Stimulated activated CD8-positive, alpha-beta memory T cell treated with anti-CD3 and anti-CD28 coated beads, Interleukin-7, amount 100 ng/mL, for 1 hour (primary cell): Measurements from ENCODE around the gene C1orf159.
A peak's percentile ranks its signal among the peaks of the same experiment; 100 is the strongest.

Source experiments
- DNase-seq, 2 donors: peaks; one replicate each; pipeline ENCODE4 v3.0.0-alpha.2; 2020; ENCODE audit warnings: low read depth in 2 of 2

Gene C1orf159

DNA sequence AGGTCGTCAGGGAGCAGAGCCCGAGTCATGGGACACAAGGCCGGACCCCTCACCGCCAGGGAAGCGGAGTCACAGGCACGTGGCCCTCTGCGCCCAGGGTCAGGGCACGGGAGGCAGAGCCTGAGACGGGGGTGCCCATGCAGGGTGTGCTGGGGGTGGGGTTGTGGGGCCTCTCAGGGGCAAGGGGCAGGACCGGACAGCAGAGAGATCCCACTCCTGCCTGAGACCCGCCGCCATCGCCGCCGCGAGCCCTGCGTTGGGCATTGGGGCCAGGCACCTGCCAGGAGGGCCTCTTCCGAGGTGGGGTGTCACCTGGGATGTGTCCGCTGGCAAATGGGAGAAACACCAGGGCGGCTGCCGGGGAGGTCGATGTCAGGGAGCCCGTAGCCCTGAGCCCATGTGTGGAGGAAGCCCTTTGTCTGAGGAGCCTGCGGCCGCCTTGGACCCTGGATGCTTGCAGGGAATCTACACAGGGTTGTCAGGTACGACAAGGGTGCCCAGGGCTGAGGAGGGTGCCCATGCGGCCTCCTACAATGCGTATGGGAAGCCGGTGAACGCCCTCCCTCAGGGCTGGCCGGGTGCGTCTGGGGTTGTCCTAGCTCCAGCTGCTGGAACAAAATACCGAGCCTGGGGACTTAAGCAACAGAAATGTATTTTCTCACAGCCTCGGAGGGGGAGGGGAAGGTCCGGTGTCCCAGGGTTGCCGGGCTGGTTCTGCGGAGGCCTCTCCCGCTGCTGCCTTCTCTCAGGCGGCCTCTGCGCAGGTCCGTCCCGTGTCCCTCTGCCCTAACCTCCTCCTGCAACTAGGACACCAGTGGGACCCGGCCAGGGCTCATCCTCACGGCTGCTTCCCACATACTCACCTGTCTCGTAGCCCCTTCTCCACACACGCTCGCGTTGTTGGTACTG lies 16.4 kb upstream of the C1orf159 start:
- DNase-seq: no peak

DNA sequence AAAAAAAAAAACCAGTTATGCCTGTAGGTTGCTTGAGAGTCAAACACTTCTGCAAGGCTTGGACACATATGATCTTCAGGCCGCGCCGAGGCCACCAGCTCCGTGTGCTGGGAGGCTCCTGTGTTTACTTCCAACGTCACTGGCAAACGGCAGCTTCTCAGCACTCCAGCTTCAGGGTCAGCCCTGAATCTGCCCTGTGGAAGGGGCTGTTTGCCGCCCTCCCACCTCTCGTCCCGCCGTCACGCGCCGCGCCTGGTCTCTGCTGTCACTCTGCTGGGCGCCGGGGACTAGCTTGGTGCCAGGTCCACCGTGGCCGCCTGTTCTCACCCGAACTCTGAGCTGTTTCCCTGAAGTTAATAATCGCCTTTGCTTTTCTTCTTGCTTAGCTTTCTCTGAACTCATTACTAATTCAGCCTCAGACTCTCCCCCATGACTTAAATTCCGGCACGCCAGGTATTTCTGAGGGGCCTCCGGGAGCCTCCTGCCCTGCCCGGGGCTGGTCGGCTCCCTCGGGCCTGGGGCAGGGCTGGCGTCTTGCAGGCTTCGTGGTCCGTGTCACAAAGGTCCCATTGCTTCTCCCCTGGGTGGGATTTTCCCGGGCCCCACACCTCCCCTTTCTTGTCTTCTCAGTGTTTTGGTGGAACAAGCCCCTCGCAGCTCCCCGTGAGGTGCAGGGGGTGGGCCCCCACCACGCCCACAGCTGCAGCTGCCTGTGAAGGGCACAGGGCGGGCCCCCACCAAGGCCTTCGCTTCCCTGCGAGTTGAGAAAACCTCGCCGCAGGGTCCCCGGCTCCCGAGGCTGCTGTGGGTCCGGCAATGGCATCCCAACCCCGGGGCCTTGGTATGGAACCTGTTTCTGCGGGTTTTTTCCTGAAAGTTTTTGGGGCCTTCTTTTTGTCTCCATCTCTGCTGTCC lies 14.6 kb upstream of the C1orf159 start:
- DNase-seq: no peak

DNA sequence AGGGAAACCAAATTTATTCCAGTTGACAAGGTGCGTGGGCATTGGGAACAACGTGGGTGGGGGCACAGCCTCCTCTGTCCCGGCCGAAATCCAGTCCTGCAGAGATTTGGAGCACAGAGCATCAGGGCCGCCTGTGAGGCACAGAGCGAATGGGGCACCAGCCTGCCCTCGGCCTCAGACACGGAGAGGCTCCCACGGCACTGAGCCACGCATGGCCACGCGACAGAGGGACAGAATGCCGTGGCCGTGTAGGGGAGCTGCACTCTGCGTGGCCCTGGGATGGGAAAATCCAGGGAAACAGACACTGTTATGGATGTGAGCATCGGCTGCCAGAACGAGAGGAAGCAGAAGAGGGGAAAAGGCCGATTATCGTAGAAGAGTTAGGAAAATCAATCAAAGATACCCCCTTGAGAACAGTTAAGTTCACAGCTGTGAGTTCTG lies 13.5 kb upstream of the C1orf159 start:
- DNase-seq: no peak

DNA sequence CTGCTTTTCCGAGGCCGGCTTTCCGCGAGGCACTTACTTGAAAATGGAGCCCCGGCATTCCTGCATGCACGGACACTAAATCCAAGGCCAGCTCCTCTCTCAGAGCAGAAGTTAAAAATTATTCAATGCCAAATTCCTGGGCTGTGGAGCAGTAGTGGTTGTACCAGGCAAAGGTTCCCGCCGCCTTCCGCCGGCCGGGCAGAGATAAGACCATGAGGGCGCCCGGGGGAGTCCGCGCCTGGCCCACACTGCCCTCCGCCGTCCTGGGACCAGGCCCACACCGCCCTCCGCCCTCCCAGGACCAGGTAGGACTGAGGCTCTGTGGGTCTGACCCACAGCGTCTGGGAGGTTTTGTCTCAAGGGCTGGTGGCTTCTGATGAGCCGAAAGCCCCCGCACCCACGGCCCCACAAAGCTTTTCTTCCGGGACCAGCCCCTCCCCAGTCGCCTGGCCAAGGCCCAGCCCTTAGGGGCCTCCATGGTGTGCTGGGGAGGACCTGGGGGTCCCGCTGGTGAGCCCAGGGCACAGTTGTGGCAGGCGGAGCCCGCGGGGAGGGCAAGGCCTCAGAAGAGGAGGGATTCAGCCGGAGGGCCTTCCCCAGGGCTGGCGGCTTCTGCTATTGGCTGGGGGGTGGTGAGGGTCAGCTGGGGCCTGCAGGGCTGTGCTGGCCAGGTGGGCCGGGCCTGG lies 12.7 kb upstream of the C1orf159 start:
- no peak for DNase-seq

DNA sequence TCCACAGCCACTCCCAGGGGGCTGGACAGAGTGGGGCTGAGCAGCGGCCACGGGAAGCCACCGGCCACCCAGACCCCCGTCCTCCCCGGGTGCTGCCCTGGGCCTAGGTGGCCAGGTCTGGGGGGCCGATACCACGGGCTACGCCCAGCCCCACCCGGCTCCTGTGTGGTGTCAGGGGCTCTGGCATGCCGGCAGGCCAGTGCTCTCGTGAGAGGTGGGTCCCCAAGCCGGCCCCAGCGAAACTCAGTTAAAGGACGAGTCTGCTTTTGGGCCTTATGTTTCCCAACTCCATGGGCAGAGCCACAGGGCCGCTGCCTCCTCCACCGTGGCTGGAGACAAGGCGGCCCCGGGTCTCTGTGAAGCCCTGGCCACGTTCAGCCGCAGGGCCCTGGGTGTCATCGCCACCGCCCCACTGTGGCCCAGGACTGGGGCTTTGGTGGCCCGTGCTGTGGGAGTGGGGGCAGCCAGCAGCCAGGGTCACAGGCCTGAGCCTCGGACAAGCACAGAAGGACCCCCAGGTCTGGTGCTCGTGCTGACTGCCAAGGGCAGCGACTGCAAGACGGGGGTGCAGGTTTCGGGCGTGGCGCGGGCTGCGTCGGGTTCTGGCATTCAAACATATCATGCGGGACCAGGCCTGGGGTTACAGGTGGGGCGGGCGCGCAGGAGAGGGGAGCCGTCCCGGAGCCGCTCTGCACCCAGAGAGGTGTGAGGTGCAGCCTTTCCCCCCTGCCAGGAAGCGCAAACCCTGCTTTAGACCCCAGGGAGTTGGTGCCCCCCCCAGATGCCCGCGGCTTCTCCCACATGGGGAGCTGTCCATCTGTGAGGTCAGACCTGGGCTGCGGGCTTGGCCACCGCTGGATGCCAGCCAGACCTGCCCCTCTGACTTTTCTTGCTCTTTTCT lies 11.9 kb upstream of the C1orf159 start:
- DNase-seq: no peak

DNA sequence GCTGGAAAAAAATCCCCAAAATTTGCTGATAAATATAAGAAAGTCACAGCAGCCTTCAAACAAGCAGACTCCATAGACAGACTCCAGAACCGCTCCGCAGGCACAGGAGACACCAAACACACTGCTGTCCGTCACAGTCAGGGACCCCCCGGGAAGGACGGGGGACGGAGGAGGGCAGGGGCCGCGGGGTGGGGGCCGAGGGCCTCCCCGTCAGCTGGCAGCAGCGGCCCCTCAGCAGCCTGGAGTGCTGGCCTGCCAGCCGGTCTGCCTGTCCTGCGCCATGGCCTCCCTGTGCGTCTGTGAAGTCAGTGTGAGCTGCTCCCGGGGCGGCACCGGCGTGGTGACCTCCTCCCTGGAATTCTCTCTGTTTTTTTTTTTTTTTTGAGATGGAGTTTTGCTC lies 10.1 kb upstream of the C1orf159 start:
- DNase-seq: no peak

DNA sequence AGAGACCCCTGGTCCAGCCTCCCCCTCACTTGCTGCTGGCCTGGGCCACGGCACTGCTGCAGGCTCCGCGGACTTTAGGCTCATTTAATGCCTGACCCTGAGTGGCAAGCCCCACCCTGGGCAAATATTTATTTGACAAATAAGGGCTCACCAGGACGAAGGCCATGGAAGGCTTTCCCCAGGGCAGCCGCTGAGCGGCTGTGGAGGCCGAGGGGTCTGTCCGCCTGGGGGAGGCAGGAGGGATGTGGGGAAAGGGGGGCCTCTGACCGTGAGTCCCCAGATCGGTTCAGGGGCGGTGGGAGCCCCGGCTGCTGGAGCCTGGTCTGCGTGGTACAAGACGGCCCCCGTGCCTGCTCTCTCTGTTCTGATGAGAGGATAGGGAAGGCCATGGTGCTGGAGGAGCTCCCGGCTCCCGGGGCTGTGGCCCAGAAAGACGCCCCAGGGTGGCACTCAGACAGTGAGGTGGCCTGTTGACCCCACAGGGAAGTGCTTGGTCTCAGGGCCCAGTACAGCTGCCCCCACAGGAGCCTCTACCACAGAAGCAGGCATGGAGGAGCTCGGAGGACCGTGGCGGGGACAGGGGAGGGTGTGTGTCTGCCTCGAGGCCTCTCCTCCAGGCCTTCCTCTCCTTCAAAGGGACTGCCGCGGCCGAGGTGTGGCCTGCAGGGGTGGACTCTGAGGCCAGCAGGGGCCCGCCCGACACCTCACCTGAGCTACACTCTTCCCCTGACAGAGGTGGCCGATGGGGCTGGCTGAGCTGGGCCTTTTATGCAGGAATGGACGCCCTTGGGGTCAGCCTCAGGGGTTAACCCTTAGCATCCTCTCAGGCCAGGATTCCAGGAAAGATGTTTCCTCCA lies 9.1 kb upstream of the C1orf159 start:
- DNase-seq: no peak

DNA sequence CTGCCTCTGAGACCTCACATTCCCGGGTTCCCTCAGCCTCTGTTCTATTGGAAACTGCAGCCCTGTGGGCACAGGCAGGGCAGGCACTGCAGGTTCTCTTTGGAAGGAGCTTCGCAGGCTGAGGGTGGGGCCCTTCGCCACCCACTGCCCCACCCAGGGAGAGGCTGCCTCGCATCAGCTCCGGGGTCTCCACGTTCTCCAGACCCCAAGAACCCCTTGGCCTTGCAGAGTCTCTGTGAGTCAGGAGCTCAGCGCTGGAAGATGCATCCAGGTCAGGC lies 8.6 kb upstream of the C1orf159 start:
- no peak for DNase-seq

DNA sequence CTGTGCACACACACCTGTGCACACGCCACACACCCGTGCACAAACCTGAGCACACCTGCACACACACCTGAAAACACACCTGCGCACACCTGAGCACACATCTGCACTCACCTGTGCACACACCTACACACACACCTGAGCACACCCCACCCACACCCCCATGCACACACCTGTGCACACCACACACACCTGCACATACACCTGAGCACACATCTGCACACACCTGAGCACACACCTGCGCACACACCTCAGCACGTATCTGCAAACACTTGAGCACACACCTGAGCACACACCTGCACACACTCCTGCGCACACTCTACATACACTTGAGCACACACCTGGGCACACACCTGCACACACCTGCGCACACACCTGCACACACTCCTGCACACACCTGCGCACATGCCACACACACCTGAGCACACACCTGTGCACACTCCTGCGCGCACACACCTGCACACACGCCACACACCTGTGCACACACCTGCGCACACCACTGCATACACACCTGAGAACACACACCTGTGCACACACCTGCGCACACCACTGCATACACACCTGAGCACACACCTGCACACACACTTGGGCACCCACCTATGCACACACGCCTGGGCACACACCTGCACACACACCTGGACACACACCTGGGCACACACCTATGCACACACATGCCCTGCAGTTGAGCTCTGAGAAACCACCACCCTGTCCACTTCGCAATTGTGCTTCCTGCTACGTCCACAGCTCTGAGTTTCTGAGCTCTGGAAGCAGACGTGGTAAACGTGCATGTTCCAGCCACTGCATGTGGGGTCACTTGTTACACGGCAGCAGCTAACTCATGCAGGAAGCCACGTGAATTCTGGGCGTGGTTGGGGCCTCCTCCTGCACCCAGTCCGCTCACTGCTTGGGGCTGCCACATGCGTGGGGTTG lies 8.0 kb upstream of the C1orf159 start:
- DNase-seq: no peak

DNA sequence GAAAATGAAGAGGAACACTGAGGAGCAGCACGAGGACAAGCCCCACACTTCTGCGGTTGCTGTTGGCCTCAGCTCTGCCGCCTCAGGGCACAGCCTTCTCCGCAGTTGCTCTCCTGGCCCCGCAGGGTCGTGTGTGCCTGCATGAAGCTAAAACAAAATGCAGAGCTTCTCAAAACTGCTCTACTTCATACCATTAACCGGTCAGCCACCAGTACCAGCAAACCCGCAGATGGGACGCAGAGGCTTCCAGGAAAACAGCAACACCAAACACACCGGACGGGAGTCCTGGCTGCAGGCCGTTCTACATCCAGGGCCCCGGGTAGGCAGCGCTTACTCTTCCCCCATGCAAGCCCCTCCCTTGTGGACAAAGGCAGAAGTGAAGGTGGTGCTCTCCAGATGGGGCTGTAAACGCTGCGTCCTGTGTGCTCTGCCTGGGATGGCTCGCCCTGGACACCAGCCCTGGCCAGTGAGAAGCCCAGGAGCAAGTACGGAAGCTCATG lies 7.1 kb upstream of the C1orf159 start:
- no peak for DNase-seq

DNA sequence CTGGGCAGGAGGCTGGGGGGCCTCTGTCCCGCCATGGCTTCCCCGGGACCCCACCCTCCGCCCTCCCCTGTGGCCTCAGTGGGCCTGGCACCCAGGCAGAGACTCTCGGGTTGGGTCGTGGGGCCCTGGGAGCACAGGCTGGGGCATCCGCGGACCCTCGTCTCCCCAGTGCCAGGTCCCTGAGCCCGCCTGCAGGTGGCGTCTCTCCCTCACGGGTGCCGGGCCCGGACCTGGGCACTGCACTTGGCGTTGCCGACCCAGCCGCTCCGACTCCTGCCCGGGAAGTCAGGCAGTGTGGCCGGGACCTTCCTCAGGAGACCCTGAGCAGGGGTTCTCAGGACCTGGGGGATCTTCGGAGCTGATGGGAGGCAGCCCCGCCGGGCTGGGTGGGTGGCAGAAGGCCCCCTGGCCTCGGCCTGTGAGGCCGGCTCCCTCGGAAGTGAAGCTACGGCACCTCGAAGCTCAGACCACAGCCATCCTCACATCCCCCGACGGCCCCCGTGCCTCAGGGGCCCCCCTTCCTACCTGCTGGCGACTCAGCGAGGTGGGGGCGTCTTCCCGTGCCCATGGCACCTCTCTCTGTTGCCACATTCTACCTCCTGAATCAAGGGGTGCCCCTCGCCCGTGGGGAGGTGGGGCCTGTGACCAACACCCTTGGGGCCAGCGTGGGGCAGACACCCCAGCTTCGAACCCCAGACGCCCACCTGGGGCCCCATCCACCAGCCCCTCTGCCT lies 6.4 kb upstream of the C1orf159 start:
- peak; percentile 59 to 70 for DNase-seq

DNA sequence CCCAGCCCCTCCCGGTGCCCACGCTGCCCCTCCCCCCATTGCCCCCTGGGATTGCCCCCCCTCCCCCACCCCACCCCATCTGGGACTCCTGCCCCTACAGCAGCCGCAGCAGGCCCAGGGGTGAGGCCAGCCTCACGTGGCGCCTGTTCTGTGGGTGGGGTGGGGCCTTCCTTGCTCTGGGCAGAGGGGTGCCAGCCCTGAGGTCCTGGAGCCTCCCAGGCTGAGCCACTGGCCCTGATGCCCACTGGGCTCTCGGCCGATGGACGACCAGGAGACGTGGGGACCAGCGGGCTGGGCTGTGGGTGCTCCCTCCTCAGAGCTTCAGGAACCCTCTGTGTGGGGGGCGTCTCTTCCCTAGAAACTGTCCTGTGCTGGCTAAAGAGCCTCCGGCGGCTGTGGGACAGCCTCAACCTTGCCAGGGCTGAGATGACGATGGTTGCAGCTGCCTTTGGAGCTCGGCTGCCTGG lies 5.8 kb upstream of the C1orf159 start:
- DNase-seq: no peak

DNA sequence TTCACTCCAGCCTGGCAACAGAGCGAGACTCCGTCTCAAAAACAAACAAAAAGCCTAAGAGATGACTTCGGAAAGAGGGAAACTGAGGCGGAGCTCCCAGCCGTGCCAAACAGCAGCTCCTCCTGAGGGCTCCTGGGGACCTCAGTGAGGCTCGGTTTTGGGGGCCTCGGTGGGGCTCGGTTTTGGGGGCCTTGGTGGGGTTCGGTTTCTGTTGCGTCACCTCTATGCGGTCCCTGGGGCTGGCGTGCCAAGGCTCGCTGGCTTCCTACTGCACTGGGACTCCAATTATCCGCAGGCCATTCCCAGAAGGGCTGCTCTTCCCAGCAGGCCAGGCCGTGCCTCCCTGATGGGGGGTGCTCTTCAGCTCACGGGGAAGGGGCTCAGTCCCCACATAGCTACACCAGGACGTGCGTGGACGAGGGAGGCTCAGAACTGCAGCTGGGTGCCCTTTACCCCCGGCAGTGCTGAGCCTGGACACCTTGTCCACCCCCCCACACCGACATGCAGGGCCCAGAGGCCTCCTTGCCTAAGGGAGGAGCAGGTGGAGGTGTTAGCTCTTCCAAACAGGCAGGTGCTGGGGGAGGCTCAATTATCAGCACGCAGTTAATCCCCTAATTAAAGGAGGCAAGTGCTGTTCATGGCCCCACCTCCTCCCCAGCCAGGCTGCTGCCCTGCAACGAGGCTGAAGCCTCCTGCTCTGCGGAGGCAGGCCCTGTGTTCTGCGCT lies 5.1 kb upstream of the C1orf159 start:
- no peak for DNase-seq

DNA sequence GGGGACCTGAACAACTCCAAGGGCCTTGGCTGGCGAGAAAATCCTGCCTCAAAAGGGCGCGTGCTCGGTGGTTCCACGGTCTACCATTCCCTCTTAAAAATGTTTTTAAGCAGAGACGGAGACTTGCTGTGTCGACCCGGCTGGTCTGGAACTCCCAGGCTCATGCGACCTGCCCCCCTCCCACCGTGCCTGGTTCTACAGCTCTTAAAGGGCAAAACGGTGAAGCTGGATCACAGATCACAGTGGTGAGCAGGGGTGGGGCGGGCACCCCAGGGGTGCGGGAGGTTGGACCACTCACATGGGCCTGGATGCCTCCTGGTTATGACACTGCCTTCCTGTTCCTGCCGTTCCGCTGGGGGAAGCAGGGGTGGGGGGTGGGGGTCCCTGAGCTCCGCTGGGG lies 4.2 kb upstream of the C1orf159 start:
- no peak for DNase-seq

DNA sequence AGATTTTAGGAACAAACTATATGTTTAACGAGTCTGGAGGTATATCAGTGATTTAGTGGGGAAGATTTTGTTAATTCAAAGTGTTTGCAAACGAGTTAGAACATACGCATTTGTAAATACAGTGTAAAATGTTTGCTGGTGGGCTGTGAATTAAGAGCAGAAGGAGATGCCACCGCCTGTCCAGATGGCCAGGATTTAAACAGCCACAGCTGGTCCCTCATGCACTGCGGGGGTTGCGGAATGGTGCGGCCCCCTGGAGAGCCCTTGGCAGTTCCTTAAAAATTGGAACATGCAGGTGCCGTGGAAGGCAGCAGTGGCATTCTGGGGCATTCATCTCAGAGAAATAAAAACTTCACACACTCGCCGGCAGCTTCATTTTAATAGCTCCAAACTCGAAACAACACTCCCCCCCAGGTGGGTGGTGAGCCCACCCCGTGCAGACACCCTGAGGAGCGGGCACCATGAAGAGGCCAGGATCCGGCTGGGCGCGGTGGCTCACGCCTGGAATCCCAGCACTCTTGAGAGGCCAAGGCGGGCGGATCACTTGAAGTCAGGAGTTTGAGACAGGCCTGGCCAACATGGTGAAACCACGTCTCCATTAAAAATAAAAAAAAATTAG lies 3.5 kb upstream of the C1orf159 start:
- no peak for DNase-seq

DNA sequence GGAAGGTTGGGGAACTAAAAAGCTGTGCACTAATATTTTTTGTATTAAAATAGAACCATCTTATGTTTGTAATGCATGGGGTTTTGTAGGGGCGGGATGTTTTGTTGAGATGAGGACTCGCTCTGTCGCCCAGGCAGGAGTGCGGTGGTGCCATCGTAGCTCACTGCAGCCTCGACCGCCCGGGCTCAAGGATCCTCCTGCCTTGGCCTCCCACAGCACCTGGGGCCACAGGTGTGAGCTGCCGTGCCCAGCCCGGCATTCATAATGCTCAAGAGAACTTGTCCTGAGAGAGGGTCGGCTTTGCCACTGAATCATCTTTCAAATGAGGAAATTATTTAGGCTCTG lies 3.0 kb upstream of the C1orf159 start:
- DNase-seq: no peak
